Activated CD8-positive, alpha-beta memory T cell treated with anti-CD3 and anti-CD28 coated beads, Interleukin-2, amount 50 U/mL, for 24 hours (primary cell): ENCODE data around the gene MAML3.
A peak's percentile ranks its signal among the peaks of the same experiment; 100 is the strongest.

Experiments used
- DNase-seq: peaks from one replicate; pipeline ENCODE4 v3.0.0-alpha.2; 2020; ENCODE audit errors: extremely low read depth

Gene MAML3

DNA sequence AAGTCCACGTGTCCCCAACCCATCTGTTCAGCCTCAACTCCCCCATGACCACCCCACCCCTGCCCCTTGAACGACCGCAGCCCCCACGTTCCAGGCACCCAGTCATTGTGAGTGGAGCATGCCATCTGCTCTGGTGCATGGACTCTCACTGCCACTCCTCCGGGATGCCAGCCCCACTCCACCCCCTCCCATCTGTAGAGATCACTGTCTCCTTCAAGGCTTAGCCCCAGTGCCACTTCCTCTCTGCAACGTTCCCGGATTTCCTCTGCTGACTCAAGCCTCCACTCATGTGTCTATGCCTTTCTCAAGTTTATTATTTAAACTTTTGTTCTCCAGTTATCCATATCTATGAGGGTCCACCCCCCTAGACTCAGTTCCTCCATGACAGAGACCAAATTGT is 54.0 kb downstream of the MAML3 start:
- no peak for DNase-seq

DNA sequence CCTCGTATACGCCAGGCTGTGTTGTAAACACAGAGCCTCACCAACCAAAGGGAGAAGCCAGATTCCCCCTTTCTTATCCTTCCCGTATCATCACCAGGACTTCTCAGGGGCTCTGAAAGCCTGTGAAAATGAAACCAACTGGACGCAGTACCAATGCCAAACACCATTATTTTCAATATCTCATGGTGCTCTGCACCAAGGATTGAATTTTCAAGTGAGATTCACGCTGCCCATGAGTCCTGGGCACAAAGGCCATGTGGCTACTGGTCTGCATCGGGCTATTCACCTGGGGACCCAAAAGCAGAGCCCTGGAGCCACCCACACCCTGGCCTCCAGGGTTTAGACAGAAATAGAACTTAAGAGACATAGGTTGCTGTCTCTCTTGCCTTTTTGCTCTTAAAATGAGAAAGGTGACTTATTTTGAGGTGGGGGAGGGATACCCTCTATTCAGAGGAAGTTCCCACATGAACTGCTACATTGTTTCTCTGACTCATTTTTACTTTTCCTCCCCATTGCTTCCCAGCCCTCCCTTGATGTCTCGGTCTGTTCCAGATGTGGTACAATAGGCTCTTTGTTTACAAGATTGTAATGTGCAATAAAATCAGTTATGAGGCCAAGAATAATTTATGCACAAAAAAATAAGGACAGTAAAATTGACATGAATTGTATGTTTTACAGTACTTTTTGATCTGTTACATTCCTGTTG is 55.4 kb downstream of the MAML3 start:
- no peak for DNase-seq

DNA sequence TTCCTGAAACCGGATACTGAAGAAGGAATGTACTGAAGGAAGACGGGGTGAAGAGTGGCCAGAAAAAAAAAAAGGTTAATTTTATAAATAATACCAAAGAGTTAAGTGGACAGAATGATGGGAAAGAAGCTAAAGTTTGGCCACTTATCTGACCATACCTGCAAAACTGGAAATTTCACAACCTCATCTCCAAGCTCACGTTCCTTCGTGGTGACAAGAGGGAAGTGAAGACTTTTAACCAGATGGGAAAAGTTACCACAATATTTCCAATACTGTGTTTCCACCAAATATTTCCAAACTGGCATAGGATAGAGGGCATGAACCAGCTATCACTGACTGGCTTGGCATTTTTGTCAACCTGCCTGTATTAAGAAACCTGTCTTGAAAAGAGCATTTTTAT is 56.4 kb downstream of the MAML3 start:
- DNase-seq, result no peak

DNA sequence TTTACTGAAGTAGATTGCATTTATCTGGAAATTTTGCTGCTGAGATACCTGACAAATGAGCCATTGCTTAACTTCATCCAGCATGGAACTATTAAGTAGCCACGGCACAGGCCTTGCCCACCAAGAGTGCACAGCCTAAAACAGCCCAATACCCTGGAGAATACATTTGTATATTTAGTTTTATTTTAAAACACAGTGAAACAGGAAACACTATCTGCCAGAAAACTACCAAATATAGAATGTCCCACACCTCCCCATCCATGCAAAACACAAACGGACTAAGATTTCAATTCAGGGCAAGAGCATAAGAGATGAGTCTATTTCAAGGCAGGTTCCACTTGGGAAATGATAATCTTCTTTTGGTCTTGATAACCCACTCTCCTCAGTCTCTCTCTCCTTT is 57.1 kb downstream of the MAML3 start:
- no peak for DNase-seq

DNA sequence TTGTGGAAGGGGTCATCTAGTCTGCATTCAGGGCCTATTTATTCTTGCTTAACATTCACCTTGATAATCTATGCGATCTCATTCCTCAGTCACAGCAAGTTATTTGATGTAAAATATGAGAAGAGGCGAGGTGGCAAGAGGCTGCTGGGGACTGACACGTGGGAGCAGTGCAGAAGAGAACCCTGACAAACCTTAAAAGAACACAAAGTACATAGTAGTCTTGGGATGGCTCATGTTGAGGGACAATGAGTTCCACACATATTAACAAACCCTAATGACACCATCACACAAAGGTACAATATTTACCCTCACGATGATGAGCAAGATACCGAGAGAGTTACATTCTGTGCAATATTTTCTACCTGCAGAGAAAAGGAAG is 57.5 kb downstream of the MAML3 start:
- no peak for DNase-seq

DNA sequence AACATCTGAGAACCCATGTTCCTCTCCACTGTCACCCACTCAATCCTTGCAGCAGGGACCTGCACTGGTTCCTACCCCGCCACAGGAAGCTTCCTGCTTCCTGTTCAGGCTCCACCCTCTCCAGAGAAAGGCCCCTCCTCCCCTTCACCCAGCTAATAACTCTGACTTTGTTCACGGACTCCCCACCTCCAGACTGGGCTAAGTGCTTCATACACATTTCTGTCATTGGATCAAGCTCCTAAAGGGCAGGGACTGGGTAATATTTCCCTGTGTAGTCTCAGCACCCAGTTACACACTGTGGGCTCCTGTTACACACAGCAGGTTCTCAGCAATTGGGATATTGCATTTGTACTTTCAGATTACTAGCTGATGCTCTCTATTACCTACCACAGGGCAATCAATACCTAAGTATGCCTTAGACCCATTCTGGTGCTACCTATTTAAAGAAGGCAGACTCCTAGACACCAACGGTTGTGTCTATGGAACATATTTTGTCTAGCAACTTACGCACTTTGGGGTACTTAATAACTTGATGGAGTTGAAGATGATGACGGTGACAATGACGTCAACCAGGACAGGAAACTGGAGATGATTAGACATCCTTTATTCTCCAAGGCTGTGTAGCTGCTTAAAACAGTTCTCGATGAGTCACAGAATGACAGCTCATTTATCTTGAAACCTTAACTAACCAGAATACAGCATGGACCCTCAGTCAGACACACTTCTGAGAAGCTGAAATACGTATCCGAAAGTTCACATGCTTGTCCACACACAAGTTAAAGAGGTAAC is 58.1 kb downstream of the MAML3 start:
- peak; percentile 35 for DNase-seq

DNA sequence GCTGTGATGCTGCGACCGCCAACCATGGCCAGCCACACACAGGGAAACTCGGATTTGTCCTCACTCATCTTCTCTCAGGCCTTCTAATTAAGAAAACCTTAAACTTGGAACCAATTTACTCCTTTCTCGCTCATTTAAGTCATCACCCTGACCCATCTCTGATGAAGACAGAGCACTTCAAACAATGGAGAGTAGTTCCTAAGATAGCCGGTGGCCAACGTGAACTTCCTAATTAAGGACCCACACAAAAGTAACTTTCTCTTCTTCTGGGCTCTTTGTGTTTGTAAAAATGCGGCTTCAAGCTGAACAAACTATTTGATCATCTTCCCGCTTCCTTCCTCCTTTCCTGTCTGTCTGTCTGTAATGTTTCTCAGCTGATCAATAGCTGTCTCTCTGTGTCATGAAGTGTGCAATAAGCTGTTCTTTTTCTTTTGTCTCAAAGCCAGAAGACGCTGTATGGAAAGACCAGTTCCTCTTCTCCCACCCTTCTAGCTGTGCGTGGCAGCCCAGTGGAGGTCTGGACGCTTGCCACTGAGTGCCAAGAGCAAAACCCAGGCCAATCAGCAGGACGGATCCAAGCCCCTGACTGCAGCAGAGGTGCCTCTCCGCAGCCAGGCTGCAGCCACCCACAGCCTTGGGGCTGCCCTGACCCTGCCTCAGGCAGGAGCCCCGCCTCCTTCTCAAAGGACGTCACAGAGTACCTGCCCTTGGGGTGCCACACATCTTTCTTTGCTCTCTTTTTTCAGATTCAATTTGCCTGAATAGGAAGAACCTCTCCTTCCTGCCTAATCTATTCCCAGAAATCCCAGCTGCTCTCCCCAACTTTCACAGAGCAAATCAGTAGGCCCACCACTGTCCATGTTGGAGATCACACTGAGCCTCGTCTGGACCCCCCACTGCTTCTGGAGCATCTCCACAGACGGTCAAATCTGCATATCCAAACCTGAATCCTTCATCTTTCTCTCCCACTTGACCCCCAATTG is 59.3 kb downstream of the MAML3 start:
- no peak for DNase-seq

DNA sequence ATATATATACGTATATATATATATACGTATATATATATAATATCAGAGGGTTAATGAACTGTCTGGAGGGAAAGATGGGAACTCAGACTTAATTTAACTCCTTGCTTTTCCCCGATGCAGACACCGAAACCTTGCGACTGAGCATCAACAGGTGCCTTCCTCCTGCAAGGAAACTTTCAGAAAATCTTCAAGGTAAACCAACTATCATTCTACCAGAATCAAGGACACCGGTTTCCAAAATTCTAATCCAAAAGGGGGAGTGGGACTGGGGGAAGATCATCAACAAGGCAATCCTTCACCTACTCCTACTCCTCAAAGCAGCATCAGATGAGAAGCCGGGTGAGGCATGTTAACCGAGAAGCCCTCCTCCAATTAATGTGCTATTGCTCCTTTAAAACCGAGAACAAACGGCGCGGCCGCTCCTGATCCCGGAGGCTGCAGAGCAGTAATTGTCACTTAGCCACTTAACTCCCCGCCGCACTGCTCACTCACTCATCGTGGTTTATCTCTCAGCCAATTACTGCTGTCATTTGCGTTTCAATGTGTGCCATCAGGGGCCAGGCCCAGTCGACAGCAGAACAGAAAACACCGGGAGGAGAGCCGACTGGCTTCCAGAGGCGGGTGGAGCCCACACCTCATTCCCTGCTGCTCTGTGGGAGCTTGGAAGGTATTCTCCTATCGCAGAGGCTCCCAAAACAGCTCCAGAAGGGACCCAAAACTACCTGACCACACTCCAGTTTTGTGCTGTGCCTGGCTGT is 61.7 kb downstream of the MAML3 start:
- DNase-seq, result no peak

DNA sequence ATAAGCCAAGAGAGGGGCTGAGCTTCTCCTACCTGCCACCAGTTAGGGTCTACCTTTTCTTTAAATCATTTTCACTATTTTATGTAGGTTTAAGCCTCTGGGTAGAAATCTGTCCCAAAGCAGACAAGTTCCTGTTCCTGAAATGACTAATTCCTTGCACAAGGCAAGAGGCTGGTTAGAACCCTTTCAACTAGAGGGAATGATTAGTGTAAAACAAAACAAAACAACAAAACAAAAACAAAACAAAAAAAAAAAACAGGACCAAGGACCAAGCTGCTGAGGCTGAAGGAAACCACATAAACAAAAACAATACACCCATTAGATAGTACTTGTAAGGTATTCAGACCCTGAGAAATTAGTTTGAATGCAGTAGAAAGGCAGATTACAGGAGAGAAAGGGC is 62.7 kb downstream of the MAML3 start:
- no peak for DNase-seq

DNA sequence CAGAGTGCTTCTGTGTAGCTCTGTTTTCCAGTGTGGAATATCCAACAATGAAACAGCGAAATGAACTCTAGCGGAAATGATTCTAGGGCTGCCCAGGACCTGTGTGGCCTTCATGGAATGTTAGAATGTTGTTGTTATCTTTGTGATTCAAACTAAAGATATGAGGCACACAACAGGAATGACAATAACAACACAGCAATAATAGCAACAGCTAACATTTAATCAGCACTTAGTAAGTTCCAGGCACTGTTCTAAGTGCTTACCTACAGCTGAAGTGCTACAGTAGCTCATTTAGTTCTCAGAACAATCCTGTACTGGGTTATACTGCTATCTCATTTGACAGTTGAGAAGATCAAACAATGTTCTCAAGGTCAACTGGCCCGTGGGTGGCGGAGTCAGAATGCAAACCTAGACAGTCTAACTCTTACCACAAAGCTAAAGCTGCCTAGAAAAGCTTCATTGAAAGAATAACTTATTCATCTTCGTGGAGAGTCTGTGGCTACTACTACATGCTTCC is 63.7 kb downstream of the MAML3 start:
- DNase-seq, result no peak

DNA sequence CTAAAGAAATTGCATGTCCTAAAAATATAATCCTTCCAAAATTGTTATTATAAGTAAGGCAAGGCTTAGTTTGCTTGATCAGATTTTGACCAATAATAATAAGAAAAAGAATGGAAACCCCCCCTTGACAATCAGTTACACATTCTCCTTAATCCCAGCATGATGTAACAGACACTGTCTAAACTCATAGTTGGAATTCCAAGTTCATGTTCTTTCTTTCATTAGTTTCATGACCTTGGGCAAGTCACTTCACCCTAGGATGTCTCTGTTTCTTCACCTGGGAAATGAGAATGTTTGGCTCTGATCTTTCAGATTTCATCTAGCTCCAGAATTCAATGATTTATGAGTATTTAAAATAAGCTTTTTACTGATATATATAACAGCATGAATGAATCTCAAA is 64.8 kb downstream of the MAML3 start:
- DNase-seq, result no peak

DNA sequence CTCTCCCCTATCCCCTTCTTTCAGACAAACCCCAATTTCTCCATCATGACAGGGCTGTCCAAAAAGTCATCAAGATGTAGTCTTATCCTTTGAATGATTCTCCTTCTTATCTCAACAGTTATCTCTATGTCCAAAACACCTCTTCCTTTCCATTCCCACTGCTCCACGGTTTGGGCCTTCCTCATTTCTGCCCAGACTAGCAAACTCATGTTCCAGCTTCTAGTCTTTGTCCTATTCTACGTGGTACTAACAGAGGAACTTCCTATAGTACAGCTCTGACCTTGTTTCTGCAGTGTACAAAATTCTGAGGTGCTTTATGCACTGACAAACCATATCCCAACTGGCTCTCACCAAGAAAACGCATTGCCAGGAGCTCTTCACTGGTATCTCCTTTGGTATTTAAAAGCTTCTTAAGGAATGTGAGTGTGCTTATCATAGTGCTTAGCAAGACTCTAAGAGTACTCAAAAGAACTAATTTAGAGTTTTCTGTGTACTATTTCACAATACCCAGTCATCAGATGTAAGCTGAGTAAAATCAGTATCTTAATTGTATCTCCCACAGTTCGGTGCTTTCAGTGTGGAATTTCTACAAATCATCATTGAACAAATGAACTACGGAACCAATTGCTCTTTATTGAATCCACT is 65.5 kb downstream of the MAML3 start:
- DNase-seq, result no peak

DNA sequence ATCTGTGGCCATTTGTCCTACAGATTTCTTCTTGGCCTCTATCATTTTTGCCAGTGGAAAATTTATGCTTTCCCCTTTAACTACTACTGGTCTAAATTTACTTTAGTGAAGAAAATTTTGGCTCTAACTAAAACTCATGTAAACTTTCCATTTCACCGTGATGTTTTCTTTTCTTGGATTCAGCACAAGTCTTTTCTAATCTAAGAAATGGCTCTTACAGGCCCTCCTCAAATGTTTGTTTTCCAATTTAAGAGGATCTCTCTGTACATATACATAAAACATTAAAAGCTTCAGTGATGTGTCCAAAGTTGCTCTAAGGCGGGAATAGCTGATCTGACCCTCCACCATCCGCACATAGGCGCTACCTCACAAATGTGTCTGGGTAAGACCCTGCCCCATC is 68.1 kb downstream of the MAML3 start:
- DNase-seq, result no peak

DNA sequence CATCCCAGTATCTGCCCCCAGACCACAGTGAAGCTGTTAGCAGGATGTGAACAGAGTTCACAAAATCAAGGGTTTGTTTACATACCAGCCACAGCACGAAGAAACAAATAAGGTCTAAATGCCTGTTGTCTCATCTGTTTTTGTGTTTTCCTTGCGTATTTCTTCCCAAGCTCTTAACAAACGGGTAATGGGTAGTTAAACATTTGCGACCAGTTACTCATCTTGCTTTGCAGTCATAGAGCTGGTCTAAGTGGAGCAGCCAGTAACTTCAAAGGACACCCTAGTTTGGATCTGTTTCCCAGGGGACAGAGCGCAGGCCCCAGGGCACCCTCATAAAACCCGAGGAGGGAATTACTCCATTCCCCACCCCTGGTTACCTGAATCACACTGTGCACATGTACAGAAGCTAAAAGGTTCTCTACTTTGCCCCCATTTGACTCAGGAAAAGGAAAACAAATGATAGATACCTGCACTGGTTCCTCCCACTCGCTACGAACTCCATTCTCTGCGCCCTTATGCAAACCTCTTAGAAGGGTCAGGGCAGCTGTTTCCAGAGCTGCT is 68.8 kb downstream of the MAML3 start:
- no peak for DNase-seq

DNA sequence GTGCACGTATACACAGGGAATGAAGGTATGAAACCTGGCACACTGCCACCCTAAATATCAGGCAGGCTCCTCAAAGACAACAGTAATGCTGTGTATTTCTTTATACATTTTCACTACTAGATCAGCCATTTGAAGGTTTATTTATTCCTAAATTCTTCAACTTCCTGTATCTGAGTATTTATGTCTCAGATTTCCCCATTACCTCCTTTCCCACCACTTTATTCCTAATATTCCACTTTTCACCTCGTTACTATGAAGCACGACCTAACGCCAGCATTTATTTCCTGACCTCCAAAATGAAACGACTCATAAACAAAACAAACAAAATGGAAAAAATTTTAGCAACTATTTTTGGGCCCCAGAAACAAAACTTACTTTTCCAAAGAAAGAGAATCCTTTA is 69.6 kb downstream of the MAML3 start:
- no peak for DNase-seq

DNA sequence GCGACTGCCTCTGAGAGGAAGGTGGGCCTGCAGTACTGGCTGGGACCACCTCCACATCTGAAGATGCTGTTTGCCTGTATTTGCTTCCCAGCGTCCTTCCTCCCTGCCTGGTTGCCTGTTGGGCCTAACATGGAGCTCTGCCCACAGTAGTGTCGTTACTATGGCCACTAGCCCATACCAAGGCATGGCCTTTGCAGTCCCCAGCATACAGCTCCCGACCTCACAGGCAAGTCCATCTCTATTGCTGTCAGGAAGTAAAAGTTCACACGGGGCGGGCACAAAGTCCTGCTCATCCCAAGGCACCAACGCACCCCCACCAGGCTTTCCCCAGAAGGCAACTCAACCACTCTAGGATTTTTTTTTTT is 71.6 kb downstream of the MAML3 start:
- DNase-seq, result no peak

DNA sequence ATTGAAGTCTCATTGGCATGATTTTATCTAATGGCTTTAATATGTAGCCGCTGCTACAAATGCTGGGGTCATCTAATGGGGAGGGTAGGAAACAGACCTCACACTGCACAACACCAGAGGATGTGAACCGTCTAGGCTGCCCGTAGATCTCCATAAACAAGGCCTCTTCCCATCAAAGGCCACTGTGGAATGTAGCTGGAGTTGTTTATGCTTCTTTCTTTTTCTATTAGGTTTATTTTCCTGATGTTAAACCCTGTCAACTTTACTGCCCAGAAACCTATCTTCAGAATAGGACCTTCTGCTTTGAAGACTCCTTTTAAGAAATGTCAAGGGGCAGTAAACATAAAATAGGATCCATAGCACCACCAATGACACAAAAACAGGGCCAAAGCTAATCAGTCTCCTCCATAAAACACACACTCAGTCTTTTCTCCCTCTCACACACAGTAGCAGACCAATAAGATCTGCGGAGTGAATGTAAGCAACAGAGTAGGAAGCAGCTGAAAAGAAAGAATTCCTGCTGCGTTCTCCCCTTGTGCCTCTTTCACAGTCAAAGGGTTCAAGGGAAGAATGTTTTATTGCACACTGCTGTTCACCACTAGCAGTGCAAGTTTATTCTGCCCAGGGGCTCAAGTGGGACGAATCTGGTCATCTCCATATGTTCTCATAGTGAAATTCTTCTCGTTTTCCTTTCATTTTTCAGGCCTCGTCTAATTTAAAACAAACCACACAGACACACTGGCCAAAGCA is 72.2 kb downstream of the MAML3 start:
- no peak for DNase-seq

DNA sequence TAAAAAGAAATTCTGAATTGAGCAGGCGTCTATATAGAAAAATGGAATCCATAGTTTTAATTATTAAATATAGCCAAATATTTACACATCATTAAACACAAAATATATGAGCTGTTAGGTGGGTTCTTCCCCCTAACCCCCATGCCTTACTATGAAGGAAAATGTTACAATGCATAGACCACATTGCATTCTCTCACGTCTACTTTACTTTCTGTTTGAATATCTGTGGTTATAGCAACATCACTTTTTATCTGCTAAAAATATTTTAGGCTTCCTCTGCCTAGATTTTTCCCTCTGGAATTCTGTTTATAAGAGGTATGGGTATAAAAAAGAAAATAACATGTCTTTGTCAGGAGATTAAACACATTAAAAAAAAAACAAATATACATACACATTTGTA is 73.1 kb downstream of the MAML3 start:
- no peak for DNase-seq

DNA sequence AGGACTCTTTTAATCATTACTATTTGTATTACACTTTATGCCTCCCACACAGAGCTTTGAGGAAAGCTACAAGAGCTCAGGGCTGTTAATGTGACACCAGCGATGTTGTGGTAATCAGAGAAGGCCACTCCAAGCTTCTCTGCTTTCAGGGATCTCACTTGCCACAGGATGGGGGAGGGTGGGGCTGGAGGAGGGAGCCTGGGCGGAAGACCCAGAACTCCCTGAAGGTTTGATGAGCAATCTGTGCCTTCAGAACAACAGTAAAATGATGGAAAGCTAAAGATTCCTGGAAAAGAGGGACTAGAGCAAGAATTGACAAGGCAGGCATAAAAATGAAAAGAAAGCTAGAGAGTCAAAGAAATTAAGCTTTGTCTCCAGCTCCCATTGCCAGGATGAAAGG is 75.6 kb downstream of the MAML3 start:
- no peak for DNase-seq

DNA sequence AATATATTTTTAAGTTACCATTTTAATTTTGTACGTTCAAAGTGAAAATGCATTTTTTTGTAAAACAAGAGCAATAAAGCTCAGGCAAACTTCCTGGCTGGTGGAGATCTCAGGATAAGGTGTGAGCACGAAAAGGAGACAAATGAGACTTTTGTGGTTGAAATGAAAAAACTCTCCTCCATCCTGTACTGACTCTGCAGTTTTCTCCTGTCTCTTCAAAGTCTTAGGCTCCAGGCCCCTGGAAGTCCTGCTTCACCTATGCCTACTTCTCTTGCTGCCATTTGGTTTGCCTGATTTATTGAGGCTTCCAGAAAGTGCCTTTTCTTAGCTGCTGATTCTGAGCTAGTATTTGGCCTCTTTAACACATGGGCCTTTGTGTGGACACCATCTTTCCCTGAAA is 77.7 kb downstream of the MAML3 start:
- DNase-seq, result no peak
